ENCODE results near the gene POLR3H.

Gene POLR3H

DNA sequence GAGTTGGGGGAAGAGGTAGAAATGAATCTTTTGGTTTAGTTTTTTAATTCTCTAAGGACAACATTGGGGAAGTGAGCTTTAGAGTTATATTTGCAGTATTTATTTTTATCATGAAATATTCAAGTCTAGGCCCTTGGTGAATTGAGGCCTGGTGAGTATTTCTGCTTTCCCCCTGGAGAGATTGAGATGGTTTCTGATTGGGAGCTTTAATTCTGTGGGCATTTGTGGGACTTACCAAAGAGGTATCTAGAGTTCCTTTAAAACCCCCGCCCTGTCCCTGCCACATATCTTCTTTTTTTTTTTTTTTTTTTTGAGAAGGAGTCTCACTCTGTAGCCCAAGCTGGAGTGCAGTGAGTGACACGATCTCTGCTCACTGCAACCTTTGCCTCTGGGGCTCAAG lies 65.8 kb downstream of the POLR3H start:
- TF ChIP-seq TAF1 (IDR thresholded peaks at IDR 0.05; ENCODE audit: low read depth) (no peak), FOXM1 (IDR thresholded peaks at IDR 0.05; ENCODE audit: borderline replicate concordance, low read depth) (no peak)
- TF ChIP-seq, protein P1, sequence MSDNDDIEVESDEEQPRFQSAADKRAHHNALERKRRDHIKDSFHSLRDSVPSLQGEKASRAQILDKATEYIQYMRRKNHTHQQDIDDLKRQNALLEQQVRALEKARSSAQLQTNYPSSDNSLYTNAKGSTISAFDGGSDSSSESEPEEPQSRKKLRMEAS (IDR thresholded peaks at IDR 0.05), result no peak
